ENCODE measurements around the gene GLT1D1.

Gene GLT1D1

DNA sequence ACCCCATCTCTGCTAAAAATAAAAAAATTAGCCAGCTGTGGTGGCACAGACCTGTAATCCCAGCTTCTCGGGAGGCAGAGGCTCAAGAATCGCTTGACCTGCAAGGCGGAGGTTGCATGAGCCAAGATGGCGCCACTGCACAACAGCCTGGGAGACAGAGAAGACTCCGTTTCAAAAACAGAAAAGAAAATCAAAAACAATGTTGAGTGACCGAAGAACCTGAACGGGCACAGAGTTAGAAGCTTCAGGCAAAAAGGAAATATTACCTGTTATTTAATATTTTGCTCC, 3.5 kb downstream of the GLT1D1 start:
- Histone ChIP-seq H3K36me3 (ENCODE audit: insufficient read depth, low read length) (no peaks in the 10 kb centered on the region), H3K9me3 (ENCODE audit: control insufficient read depth, insufficient read depth, low read length) (no peaks in the 10 kb centered on the region), H3K9ac (ENCODE audit: low read depth, low read length) (no peak overlapping the region), H3K4me1 (ENCODE audit: insufficient read depth, low read length) (no peaks in the 10 kb centered on the region)

- Histone ChIP-seq H3K9ac (ENCODE audit: low read depth, low read length) (no peak overlapping the region), H3K9me3 (ENCODE audit: control insufficient read depth, insufficient read depth, low read length) (no peaks in the 10 kb centered on the region), H3K4me1 (ENCODE audit: insufficient read depth, low read length) (no peaks in the 10 kb centered on the region), H3K36me3 (ENCODE audit: insufficient read depth, low read length) (no peaks in the 10 kb centered on the region)
These were observed 4.0 kb downstream of the GLT1D1 start for GRCh38 chr12:128857133-128857763.

- Histone ChIP-seq H3K9ac (ENCODE audit: low read depth, low read length) (no peak overlapping the region), H3K4me1 (ENCODE audit: insufficient read depth, low read length) (no peaks in the 10 kb centered on the region)
These were observed 6.0 kb downstream of the GLT1D1 start for GRCh38 chr12:128859311-128859710.

DNA sequence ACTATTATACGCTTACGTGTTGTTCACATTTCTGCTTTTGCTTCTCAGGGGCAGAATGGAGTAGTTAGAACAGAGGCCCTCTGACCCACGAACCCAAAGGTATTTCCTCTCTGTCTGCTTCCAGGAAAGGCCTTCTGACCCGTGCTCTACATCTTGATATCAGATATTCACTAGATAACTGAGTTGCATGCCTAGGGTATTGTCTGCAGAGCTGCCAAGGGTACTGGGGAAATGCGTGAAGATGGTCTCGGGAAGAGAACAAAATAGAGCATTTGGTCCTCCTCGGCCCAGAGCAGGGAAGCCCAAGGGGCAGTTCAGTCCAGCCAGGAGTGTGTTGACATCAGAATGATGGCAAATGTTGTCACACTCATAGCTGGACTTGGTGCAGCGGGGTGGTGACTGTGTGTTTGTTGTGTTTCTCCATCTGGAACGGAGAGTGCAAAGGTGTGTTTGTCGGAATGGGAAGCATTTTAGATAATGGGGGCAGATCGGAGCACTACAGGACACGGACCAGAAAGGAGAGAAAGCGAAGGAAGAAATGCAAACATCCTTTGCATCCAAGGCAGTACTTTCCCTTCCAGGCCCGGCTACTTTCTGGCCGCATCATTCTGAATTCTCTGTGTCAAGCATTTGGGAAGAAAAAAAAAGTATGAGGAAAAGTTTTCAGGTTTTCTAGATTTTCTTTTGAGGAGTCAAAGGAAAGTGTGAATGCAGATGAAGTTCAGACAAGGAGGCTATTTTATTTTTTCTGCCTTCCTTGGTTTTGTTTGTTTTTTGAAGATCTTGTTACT, 8.1 kb downstream of the GLT1D1 start:
- no peaks in the 10 kb centered on the region for H3K9me3 ChIP-seq (ENCODE audit: control insufficient read depth, insufficient read depth, low read length)
- no peak overlapping the region for H3K9ac ChIP-seq (ENCODE audit: low read depth, low read length)
- H3K36me3 ChIP-seq (ENCODE audit: insufficient read depth, low read length): no peaks in the 10 kb centered on the region
- H3K4me1 ChIP-seq (ENCODE audit: insufficient read depth, low read length): no peaks in the 10 kb centered on the region

More at GRCh38 chr12:128859311-128859710, 6.0 kb downstream of the GLT1D1 start:
- no peaks in the 10 kb centered on the region for H3K36me3 ChIP-seq (ENCODE audit: insufficient read depth, low read length)
- H3K9me3 ChIP-seq (ENCODE audit: control insufficient read depth, insufficient read depth, low read length): no peaks in the 10 kb centered on the region

GRCh38 chr12:128863957-128864356, 10.7 kb downstream of the GLT1D1 start:
- Histone ChIP-seq H3K4me1 (ENCODE audit: insufficient read depth, low read length) (no peaks in the 10 kb centered on the region), H3K36me3 (ENCODE audit: insufficient read depth, low read length) (no peaks in the 10 kb centered on the region), H3K9ac (ENCODE audit: low read depth, low read length) (no peak overlapping the region), H3K9me3 (ENCODE audit: control insufficient read depth, insufficient read depth, low read length) (no peaks in the 10 kb centered on the region)

- no peaks in the 10 kb centered on the region for H3K36me3 ChIP-seq (ENCODE audit: insufficient read depth, low read length)
- no peaks in the 10 kb centered on the region for H3K9me3 ChIP-seq (ENCODE audit: control insufficient read depth, insufficient read depth, low read length)
- H3K9ac ChIP-seq (ENCODE audit: low read depth, low read length): no peak overlapping the region
- no peaks in the 10 kb centered on the region for H3K4me1 ChIP-seq (ENCODE audit: insufficient read depth, low read length)
These were observed 11.4 kb downstream of the GLT1D1 start for GRCh38 chr12:128864516-128865186.

GRCh38 chr12:128867466-128867865, 14.2 kb downstream of the GLT1D1 start:
- no peaks in the 10 kb centered on the region for H3K9me3 ChIP-seq (ENCODE audit: control insufficient read depth, insufficient read depth, low read length)
- no peaks in the 10 kb centered on the region for H3K36me3 ChIP-seq (ENCODE audit: insufficient read depth, low read length)
- H3K4me1 ChIP-seq (ENCODE audit: insufficient read depth, low read length): no peaks in the 10 kb centered on the region
- H3K9ac ChIP-seq (ENCODE audit: low read depth, low read length): no peak overlapping the region

GRCh38 chr12:128871516-128871892, 18.2 kb downstream of the GLT1D1 start:
- H3K9ac ChIP-seq (ENCODE audit: low read depth, low read length): no peak overlapping the region
- no peaks in the 10 kb centered on the region for H3K36me3 ChIP-seq (ENCODE audit: insufficient read depth, low read length)
- H3K9me3 ChIP-seq (ENCODE audit: control insufficient read depth, insufficient read depth, low read length): no peaks in the 10 kb centered on the region; the same call in none of the 2 replicates
- no peaks in the 10 kb centered on the region for H3K4me1 ChIP-seq (ENCODE audit: insufficient read depth, low read length)

- no peaks in the 10 kb centered on the region; the same call in none of the 2 replicates for H3K9me3 ChIP-seq (ENCODE audit: control insufficient read depth, insufficient read depth, low read length)
- no peaks in the 10 kb centered on the region for H3K36me3 ChIP-seq (ENCODE audit: insufficient read depth, low read length)
- no peaks in the 10 kb centered on the region for H3K4me1 ChIP-seq (ENCODE audit: insufficient read depth, low read length)
- no peak overlapping the region for H3K9ac ChIP-seq (ENCODE audit: low read depth, low read length)
These were observed 19.0 kb downstream of the GLT1D1 start for GRCh38 chr12:128872303-128872702.

- no peaks in the 10 kb centered on the region for H3K36me3 ChIP-seq (ENCODE audit: insufficient read depth, low read length)
- peaks cover 3% of the 10 kb centered on the region for H3K9me3 ChIP-seq (ENCODE audit: control insufficient read depth, insufficient read depth, low read length)
- no peak overlapping the region for H3K9ac ChIP-seq (ENCODE audit: low read depth, low read length)
- no peaks in the 10 kb centered on the region for H3K4me1 ChIP-seq (ENCODE audit: insufficient read depth, low read length)
These were observed 23.3 kb downstream of the GLT1D1 start for GRCh38 chr12:128876559-128876958.

DNA sequence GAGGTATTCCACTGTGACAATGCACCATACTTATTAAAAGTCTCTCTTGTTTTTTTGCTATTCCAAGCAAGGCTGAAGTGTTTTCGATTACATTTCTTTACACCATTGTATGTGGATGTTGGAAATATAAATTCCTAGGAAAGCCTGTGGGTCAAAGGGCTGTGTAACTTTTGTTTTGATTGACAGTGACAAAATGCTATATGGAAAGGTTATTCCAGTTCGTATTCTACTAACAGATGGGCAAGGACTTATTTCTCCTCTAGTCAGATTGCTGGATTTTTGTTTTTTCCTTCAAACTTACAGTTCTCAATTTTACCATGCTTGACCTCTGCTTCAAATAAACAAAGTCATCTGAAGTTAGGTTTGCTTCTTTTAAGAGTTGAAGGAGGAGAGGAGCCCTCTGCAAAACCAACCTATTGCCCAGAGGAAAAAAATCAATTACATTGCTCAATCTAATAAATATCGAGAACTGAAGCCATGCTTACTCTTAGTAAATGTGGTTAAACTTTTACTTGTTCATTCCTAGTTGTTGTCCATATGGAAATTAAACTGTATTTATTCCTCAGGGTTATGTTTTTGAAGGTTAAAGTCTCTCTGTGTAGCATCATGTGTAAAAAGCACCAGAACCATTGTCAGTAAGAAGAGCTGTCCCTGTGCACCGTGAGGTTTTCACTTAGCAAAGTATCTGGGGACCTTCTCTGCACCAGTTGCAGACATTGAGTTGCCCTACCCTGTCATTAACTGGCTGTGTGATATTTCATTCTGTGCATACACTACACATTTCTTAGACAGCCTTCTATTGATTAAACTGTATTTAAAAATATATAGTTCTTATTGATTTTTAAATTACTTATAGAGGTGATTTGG, 26.9 kb downstream of the GLT1D1 start:
- Histone ChIP-seq H3K9me3 (ENCODE audit: control insufficient read depth, insufficient read depth, low read length) (peaks cover 3% of the 10 kb centered on the region), H3K36me3 (ENCODE audit: insufficient read depth, low read length) (no peaks in the 10 kb centered on the region), H3K4me1 (ENCODE audit: insufficient read depth, low read length) (no peaks in the 10 kb centered on the region), H3K9ac (ENCODE audit: low read depth, low read length) (no peak overlapping the region)

DNA sequence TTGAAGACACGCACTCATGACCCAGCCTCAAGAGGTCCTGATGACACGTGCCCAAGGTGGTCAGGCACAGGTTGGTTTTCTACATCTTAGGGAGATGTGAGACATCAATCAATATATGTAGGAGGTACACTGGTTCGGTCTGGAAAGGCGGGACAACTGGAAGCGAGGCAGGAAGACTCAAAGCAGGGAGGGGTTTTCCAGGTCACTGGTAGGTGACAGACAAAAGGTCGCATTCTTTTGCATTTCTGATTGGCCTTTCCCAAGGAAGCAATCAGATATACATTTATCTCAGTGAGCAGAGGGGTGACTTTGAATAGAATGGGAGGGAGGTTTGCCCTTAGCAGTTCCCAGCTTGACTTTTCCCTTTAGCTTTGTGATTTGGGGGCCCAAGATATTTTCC, 38.6 kb downstream of the GLT1D1 start:
- no peaks in the 10 kb centered on the region for H3K36me3 ChIP-seq (ENCODE audit: insufficient read depth, low read length)
- no peaks in the 10 kb centered on the region for H3K9me3 ChIP-seq (ENCODE audit: control insufficient read depth, insufficient read depth, low read length)
- H3K4me1 ChIP-seq (ENCODE audit: insufficient read depth, low read length): no peaks in the 10 kb centered on the region
- H3K9ac ChIP-seq (ENCODE audit: low read depth, low read length): no peak overlapping the region

- Histone ChIP-seq H3K4me1 (ENCODE audit: insufficient read depth, low read length) (no peaks in the 10 kb centered on the region), H3K9me3 (ENCODE audit: control insufficient read depth, insufficient read depth, low read length) (no peaks in the 10 kb centered on the region), H3K36me3 (ENCODE audit: insufficient read depth, low read length) (no peaks in the 10 kb centered on the region), H3K9ac (ENCODE audit: low read depth, low read length) (no peak overlapping the region)
These were observed 50.0 kb downstream of the GLT1D1 start for GRCh38 chr12:128903236-128903635.

- H3K9ac ChIP-seq (ENCODE audit: low read depth, low read length): no peak overlapping the region
- H3K36me3 ChIP-seq (ENCODE audit: insufficient read depth, low read length): no peaks in the 10 kb centered on the region
These were observed 51.8 kb downstream of the GLT1D1 start for GRCh38 chr12:128905003-128905544.

More at GRCh38 chr12:128905003-128905544, 51.8 kb downstream of the GLT1D1 start:
- Histone ChIP-seq H3K4me1 (ENCODE audit: insufficient read depth, low read length) (no peaks in the 10 kb centered on the region), H3K9me3 (ENCODE audit: control insufficient read depth, insufficient read depth, low read length) (no peaks in the 10 kb centered on the region)
